HepG2 (cell line): Measurements from ENCODE around the gene JAGN1. TPM values are rescaled to one million over a fixed set of nuclear protein-coding genes. Genes with fewer than 3 reads are reported as not detected.

Experiments
- ATAC-seq: fragments of 200-7000 bp; cut with Tn5 transposase; 3 replicates; pipeline ENCODE4 v1.9.1; 2020; ENCODE audit warnings: mild to moderate bottlenecking, moderate library complexity
- BruUV-seq: library from RNA; stranded (reverse); fragments of 400-500 nt; replicated peaks from 2 replicates; lab custom pipeline; 2021; lab: Mats Ljungman, UMichigan
- CTCF ChIA-PET: fragments of 300-600 bp; formaldehyde crosslinking; extraction: SDS; loops from one replicate; lab custom pipeline; 2021; ENCODE audit warnings: low total read pairs, inconsistent platforms, low intra/inter-chr PET ratio; lab: Yijun Ruan, JAX
- POLR2A ChIA-PET: fragments of 350-600 bp; sonication (Branson Sonifier 250); formaldehyde crosslinking; loops from one replicate; lab custom pipeline; 2020; ENCODE audit warnings: antibody characterized with exemption, inconsistent platforms; lab: Yijun Ruan, JAX
- DNase-seq: peaks from one replicate; pipeline ENCODE4 v3.0.0-alpha.2; 2015; ENCODE audit warnings: low spot score
- FAIRE-seq: peaks from 3 replicates; lab custom pipeline; 2011; peaks lifted over from hg19 to GRCh38; lab: Jason Lieb, UNC
- H2AFZ ChIP-seq: one replicate; pipeline ENCODE4 v1.6.1; 2011; ENCODE audit warnings: low read length, inconsistent platforms
- H3K27ac ChIP-seq: fragments of 300-600 bp; 3 replicates; pipeline ENCODE4 v1.8.0; 2011; ENCODE audit warnings: mixed run types, mild to moderate bottlenecking, mixed read lengths, low read length, inconsistent platforms; ENCODE audit not compliant: insufficient read depth; ENCODE audit errors: extremely low read length
- H3K27me3 ChIP-seq, 2 experiments: fragments of 200-600 bp in 1 of 2; 2 replicates in 1 of 2; 3 replicates in 1 of 2; pipeline versions ENCODE4 v1.6.0 to v1.8.0; 2011; ENCODE audit warnings: low read length in 2 of 2, mild to moderate bottlenecking in 2 of 2, moderate library complexity in 2 of 2, inconsistent platforms in 1 of 2; ENCODE audit not compliant: insufficient read depth in 2 of 2, control insufficient read depth in 1 of 2
- H3K36me3 ChIP-seq, 2 experiments: fragments of 200-600 bp in 1 of 2; replicated peaks in 1 of 2; 2 replicates in 1 of 2; 3 replicates in 1 of 2; pipeline versions ENCODE4 v1.5.1 to v1.8.0; 2011; ENCODE audit warnings: low read length in 2 of 2, inconsistent platforms in 1 of 2; ENCODE audit not compliant: insufficient read depth in 2 of 2, control insufficient read depth in 1 of 2
- H3K4me1 ChIP-seq: 2 replicates; pipeline ENCODE4 v1.5.1; 2012; ENCODE audit warnings: low read length, inconsistent platforms; ENCODE audit not compliant: insufficient read depth
- H3K4me2 ChIP-seq: 2 replicates; pipeline ENCODE4 v1.6.0; 2011; ENCODE audit warnings: low read depth, low read length, inconsistent platforms
- H3K4me3 ChIP-seq, 3 experiments: fragments of 200-600 bp in 1 of 3; sonication (generic), shearing (Covaris generic) in 1 of 3; replicated peaks in 1 of 3; 2 replicates each; pipeline ENCODE4 v1.5.1; 2011 to 2016; ENCODE audit warnings: low read length in 3 of 3, inconsistent platforms in 2 of 3, low read depth in 2 of 3, mild to moderate bottlenecking in 2 of 3, control low read depth in 1 of 3, mixed read lengths in 1 of 3; ENCODE audit not compliant: insufficient read depth in 1 of 3
- H3K79me2 ChIP-seq: one replicate; pipeline ENCODE4 v1.6.1; 2011; ENCODE audit warnings: low read length, inconsistent platforms; ENCODE audit not compliant: insufficient read depth
- H3K9ac ChIP-seq: 2 replicates; pipeline ENCODE4 v1.6.0; 2011; ENCODE audit warnings: mild to moderate bottlenecking, low read depth, low read length, inconsistent platforms; ENCODE audit not compliant: insufficient read depth
- H3K9me3 ChIP-seq: 2 replicates; pipeline ENCODE4 v1.5.1; 2012; ENCODE audit warnings: mild to moderate bottlenecking, low read length
- H4K20me1 ChIP-seq: 2 replicates; pipeline ENCODE4 v1.6.0; 2011; ENCODE audit warnings: inconsistent platforms, mild to moderate bottlenecking, low read length, moderate library complexity; ENCODE audit not compliant: insufficient read depth
- DNMT3B ChIP-seq: conservative IDR thresholded peaks from 2 replicates; pipeline ENCODE4 v1.6.1; 2016; ENCODE audit warnings: missing biosample characterization, control low read depth
- JUN ChIP-seq: sonication (generic); formaldehyde crosslinking; IDR thresholded peaks from 2 replicates; pipeline ENCODE4 v1.4.0; 2020; ENCODE audit warnings: mild to moderate bottlenecking, missing genetic modification reagents
- NFATC3 ChIP-seq: sonication (generic); formaldehyde crosslinking; IDR thresholded peaks from 2 replicates; pipeline ENCODE4 v1.5.1; 2020; ENCODE audit warnings: mild to moderate bottlenecking, missing genetic modification reagents
- RCOR2 ChIP-seq: IDR thresholded peaks from 2 replicates; pipeline ENCODE4 v1.6.1; 2016; ENCODE audit warnings: missing biosample characterization, missing genetic modification reagents
- SP5 ChIP-seq: IDR thresholded peaks from 2 replicates; pipeline ENCODE4 v1.6.1; 2016; ENCODE audit warnings: low read depth, borderline replicate concordance
- ZFAT ChIP-seq: sonication (generic); formaldehyde crosslinking; conservative IDR thresholded peaks from 2 replicates; pipeline ENCODE4 v1.8.1; 2023; ENCODE audit warnings: missing genetic modification reagents, inconsistent platforms
- ZNF12 ChIP-seq: sonication (generic); formaldehyde crosslinking; IDR thresholded peaks from 2 replicates; pipeline ENCODE4 v1.5.0; 2020; ENCODE audit warnings: missing genetic modification reagents
- ZNF264 ChIP-seq: sonication (generic); formaldehyde crosslinking; IDR thresholded peaks from 2 replicates; pipeline ENCODE4 v1.4.0; 2020; ENCODE audit warnings: missing genetic modification reagents
- WGBS: methylation state at CpG from one replicate; pipeline ENCODE4 v1.1.6; 2017; ENCODE audit warnings: low lambda C conversion rate; 5-methylcytosine and 5-hydroxymethylcytosine counted together
- in situ Hi-C: cut with HindIII; loops from 2 replicates; pipeline ENCODE4 v1.10.0; 2017; ENCODE audit warnings: low pct_unique_long_range_greater_than_20kb; ENCODE audit not compliant: extremely low pct_ligation_motif_present
- intact Hi-C: fragments of 100-400 bp; cut with micrococcal nuclease; formaldehyde crosslinking; loops from one replicate; pipeline ENCODE4 v1.10.0; 2022; ENCODE audit not compliant: unreplicated experiment
- polyA plus RNA-seq, 8 experiments: library from polyadenylated mRNA; depleted of rRNA in 3 of 8; stranded (reverse) in 7 of 8; unstranded in 1 of 8; fragments of >200 nt; fragmentation: Illumina TruSeq in 4 of 8; extraction: Trizol in 4 of 8; gene quantifications; 2 replicates each; pipeline versions ENCODE4 v1.2.1 to v1.2.3, GENCODE V29; 2011 to 2016; ENCODE audit warnings: low read depth in 4 of 8, missing spikeins in 1 of 8, mixed read lengths in 1 of 8; ENCODE audit not compliant: insufficient read depth in 1 of 8
- total RNA-seq, 5 experiments: library from RNA; depleted of rRNA; stranded (reverse); fragments of >200 nt; fragmentation: Illumina TruSeq; extraction: Trizol; gene quantifications; 2 replicates each; pipeline ENCODE4 v1.2.3, GENCODE V29; 2016; ENCODE audit warnings: low read depth in 1 of 5
- TF ChIP-seq, protein P1 (sequence below): sonication (generic); formaldehyde crosslinking; IDR thresholded peaks from 2 replicates; pipeline ENCODE4 v1.5.0; 2020; ENCODE audit warnings: missing genetic modification reagents, mild to moderate bottlenecking, borderline replicate concordance
- TF ChIP-seq, protein P2 (sequence below): sonication (generic); formaldehyde crosslinking; IDR thresholded peaks from 2 replicates; pipeline ENCODE4 v1.4.0; 2020; ENCODE audit warnings: missing genetic modification reagents, borderline replicate concordance
- TF ChIP-seq, protein P3 (sequence below): sonication (generic); formaldehyde crosslinking; IDR thresholded peaks from 2 replicates; pipeline ENCODE4 v1.8.0; 2022; ENCODE audit warnings: mild to moderate bottlenecking, missing genetic modification reagents, moderate library complexity
- TF ChIP-seq, protein P4 (sequence below): sonication (generic); formaldehyde crosslinking; IDR thresholded peaks from 2 replicates; pipeline ENCODE4 v1.5.1; 2020; ENCODE audit warnings: mild to moderate bottlenecking, missing genetic modification reagents, moderate library complexity
- TF ChIP-seq, protein P5 (sequence below): sonication (generic); formaldehyde crosslinking; IDR thresholded peaks from 2 replicates; pipeline ENCODE4 v1.5.0; 2020; ENCODE audit warnings: mild to moderate bottlenecking, low read depth, missing genetic modification reagents, borderline replicate concordance
- TF ChIP-seq, protein P6 (sequence below): sonication (generic); formaldehyde crosslinking; IDR thresholded peaks from 2 replicates; pipeline ENCODE4 v1.4.0; 2020; ENCODE audit warnings: mild to moderate bottlenecking, missing genetic modification reagents

JAGN1 gene
- total and polyA plus RNA-seq, 2 of the 13 experiments (the other 11 are each of a cell fraction or from before 2014, with no cell fraction given), result 49.9 to 50.9 TPM

DNA sequence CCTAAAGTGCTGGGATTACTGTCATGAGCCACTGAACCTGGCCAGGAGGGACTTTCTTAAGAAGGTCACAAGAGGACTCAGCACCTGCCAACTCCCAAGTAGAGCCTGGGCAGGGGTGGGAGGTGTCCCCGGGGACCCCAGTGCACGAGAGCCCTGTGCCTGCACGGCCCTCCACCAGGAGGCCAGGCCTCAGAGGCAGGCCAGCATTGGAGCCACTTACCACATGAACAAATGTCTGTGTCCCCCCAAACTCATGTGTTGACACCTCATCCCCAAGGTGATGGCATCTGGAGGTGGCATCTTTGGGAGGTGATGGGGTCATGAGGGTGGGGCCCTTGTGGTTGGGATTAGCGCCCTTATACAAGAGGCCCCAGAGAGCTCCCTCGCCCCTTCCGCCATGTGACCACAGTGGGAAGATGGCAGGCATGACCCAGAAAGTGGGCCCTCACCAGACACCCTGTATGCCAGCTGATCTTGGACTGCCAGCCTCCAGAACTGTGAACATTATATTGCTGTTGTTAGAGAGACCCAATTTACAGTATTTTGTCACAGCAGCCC lies 43.4 kb upstream of the JAGN1 start:
- Histone ChIP-seq H3K4me1 (peaks cover 25% of the 10 kb centered on the region), H3K27ac (no peak overlapping the region), H3K4me2 (no peak overlapping the region), H2AFZ (no peak overlapping the region), H3K27me3 (peaks cover 0 to 5% of the 10 kb centered on the region in 2 experiments; a peak in 1 of 5 replicates), H4K20me1 (no peaks in the 10 kb centered on the region), H3K36me3 (peaks cover 0 to 6% of the 10 kb centered on the region in 2 experiments; a peak in 3 of 5 replicates), H3K79me2 (no peaks in the 10 kb centered on the region), H3K9ac (no peak overlapping the region), H3K4me3 (no peak overlapping the region), H3K9me3 (no peaks in the 10 kb centered on the region)
- no peak for DNase-seq
- no TSS peak for BruUV-seq
- ATAC-seq, result no peak
- in situ Hi-C loops, result no loop called here
- TF ChIP-seq JUN (no peak), ZNF264 (CRISPR knock-in tag) (peak; percentile 93), DNMT3B (CRISPR knock-in tag) (no peak), ZNF12 (CRISPR knock-in tag) (0 out of 2 replicates have a peak, but pooled peaks have one; percentile 13), RCOR2 (CRISPR knock-in tag) (no peak), NFATC3 (CRISPR knock-in tag) (no peak), SP5 (no peak), ZFAT (CRISPR knock-in tag) (no peak)
- TF ChIP-seq, protein P1, sequence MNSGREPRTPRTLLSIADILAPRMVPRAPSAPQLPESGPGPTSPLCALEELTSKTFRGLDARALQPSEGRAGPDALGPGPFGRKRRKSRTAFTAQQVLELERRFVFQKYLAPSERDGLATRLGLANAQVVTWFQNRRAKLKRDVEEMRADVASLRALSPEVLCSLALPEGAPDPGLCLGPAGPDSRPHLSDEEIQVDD (CRISPR knock-in tag), result no peak
- TF ChIP-seq, protein P2, sequence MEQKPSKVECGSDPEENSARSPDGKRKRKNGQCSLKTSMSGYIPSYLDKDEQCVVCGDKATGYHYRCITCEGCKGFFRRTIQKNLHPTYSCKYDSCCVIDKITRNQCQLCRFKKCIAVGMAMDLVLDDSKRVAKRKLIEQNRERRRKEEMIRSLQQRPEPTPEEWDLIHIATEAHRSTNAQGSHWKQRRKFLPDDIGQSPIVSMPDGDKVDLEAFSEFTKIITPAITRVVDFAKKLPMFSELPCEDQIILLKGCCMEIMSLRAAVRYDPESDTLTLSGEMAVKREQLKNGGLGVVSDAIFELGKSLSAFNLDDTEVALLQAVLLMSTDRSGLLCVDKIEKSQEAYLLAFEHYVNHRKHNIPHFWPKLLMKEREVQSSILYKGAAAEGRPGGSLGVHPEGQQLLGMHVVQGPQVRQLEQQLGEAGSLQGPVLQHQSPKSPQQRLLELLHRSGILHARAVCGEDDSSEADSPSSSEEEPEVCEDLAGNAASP (CRISPR knock-in tag), result no peak
- TF ChIP-seq, protein P3, sequence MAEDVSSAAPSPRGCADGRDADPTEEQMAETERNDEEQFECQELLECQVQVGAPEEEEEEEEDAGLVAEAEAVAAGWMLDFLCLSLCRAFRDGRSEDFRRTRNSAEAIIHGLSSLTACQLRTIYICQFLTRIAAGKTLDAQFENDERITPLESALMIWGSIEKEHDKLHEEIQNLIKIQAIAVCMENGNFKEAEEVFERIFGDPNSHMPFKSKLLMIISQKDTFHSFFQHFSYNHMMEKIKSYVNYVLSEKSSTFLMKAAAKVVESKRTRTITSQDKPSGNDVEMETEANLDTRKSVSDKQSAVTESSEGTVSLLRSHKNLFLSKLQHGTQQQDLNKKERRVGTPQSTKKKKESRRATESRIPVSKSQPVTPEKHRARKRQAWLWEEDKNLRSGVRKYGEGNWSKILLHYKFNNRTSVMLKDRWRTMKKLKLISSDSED, result no peak
- TF ChIP-seq, protein P4, sequence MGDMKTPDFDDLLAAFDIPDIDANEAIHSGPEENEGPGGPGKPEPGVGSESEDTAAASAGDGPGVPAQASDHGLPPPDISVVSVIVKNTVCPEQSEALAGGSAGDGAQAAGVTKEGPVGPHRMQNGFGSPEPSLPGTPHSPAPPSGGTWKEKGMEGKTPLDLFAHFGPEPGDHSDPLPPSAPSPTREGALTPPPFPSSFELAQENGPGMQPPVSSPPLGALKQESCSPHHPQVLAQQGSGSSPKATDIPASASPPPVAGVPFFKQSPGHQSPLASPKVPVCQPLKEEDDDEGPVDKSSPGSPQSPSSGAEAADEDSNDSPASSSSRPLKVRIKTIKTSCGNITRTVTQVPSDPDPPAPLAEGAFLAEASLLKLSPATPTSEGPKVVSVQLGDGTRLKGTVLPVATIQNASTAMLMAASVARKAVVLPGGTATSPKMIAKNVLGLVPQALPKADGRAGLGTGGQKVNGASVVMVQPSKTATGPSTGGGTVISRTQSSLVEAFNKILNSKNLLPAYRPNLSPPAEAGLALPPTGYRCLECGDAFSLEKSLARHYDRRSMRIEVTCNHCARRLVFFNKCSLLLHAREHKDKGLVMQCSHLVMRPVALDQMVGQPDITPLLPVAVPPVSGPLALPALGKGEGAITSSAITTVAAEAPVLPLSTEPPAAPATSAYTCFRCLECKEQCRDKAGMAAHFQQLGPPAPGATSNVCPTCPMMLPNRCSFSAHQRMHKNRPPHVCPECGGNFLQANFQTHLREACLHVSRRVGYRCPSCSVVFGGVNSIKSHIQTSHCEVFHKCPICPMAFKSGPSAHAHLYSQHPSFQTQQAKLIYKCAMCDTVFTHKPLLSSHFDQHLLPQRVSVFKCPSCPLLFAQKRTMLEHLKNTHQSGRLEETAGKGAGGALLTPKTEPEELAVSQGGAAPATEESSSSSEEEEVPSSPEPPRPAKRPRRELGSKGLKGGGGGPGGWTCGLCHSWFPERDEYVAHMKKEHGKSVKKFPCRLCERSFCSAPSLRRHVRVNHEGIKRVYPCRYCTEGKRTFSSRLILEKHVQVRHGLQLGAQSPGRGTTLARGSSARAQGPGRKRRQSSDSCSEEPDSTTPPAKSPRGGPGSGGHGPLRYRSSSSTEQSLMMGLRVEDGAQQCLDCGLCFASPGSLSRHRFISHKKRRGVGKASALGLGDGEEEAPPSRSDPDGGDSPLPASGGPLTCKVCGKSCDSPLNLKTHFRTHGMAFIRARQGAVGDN, result 0 out of 2 replicates have a peak, but pooled peaks have one; percentile 5
- TF ChIP-seq, protein P5, sequence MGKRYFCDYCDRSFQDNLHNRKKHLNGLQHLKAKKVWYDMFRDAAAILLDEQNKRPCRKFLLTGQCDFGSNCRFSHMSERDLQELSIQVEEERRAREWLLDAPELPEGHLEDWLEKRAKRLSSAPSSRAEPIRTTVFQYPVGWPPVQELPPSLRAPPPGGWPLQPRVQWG, result no peak
- TF ChIP-seq, protein P6, sequence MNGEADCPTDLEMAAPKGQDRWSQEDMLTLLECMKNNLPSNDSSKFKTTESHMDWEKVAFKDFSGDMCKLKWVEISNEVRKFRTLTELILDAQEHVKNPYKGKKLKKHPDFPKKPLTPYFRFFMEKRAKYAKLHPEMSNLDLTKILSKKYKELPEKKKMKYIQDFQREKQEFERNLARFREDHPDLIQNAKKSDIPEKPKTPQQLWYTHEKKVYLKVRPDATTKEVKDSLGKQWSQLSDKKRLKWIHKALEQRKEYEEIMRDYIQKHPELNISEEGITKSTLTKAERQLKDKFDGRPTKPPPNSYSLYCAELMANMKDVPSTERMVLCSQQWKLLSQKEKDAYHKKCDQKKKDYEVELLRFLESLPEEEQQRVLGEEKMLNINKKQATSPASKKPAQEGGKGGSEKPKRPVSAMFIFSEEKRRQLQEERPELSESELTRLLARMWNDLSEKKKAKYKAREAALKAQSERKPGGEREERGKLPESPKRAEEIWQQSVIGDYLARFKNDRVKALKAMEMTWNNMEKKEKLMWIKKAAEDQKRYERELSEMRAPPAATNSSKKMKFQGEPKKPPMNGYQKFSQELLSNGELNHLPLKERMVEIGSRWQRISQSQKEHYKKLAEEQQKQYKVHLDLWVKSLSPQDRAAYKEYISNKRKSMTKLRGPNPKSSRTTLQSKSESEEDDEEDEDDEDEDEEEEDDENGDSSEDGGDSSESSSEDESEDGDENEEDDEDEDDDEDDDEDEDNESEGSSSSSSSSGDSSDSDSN (CRISPR knock-in tag), result no peak
- ChIA-PET CTCF (no interaction called here), POLR2A (interaction anchor here (1.5 to 1.7 kb wide), 2 partner anchors 17 to 86 kb away, joined by 3 to 4 read pairs; partner anchors contain the start of gene CRELD1)
- intact Hi-C loops, result no loop called here
- WGBS, result 100% methylated on average over 3 of the region's 6 CpGs
- no peak for FAIRE-seq
